SK-N-SH treated with all-trans-retinoic acid at 6 μM for 48 hours (cell line): Measurements from ENCODE around the gene NUDT16.

Experiments
- ARNTL ChIP-seq: fragments of 450-650 bp; formaldehyde crosslinking; IDR thresholded peaks from 2 replicates; pipeline ENCODE4 v1.5.0; 2020; ENCODE audit warnings: low read depth, mild to moderate bottlenecking, moderate library complexity, borderline replicate concordance
- CREB5 ChIP-seq: fragments of 250-450 bp; sonication (Bioruptor Pico); IDR thresholded peaks from 2 replicates; pipeline ENCODE4 v1.5.1; 2020; ENCODE audit warnings: low read depth, mild to moderate bottlenecking, moderate library complexity
- CSDC2 ChIP-seq: fragments of 250-450 bp; sonication (Bioruptor Pico); IDR thresholded peaks from 2 replicates; pipeline ENCODE4 v1.5.0; 2020; ENCODE audit warnings: mild to moderate bottlenecking, moderate library complexity
- ESRRG ChIP-seq: fragments of 250-450 bp; sonication (Bioruptor Pico); IDR thresholded peaks from 2 replicates; pipeline ENCODE4 v1.6.1; 2021; ENCODE audit warnings: mild to moderate bottlenecking
- OSR1 ChIP-seq: fragments of 250-450 bp; sonication (Bioruptor Pico); IDR thresholded peaks from 2 replicates; pipeline ENCODE4 v1.8.0; 2022; ENCODE audit warnings: moderate library complexity, mild to moderate bottlenecking, inconsistent platforms
- PATZ1 ChIP-seq: fragments of 250-450 bp; sonication (Bioruptor Pico); IDR thresholded peaks from 2 replicates; pipeline ENCODE4 v1.8.0; 2020; ENCODE audit warnings: mild to moderate bottlenecking, moderate library complexity, borderline replicate concordance
- PPARA ChIP-seq: fragments of 250-450 bp; sonication (Bioruptor Pico); IDR thresholded peaks from 2 replicates; pipeline ENCODE4 v1.5.0; 2020; ENCODE audit warnings: mild to moderate bottlenecking, borderline replicate concordance
- RARB ChIP-seq: fragments of 250-450 bp; sonication (Bioruptor Pico); IDR thresholded peaks from 2 replicates; pipeline ENCODE4 v1.8.0; 2021; ENCODE audit warnings: mild to moderate bottlenecking, moderate library complexity
- TCF4 ChIP-seq: fragments of 250-450 bp; sonication (Bioruptor Pico); IDR thresholded peaks from 2 replicates; pipeline ENCODE4 v1.8.0; 2021; ENCODE audit warnings: mild to moderate bottlenecking, moderate library complexity, borderline replicate concordance
- TOX ChIP-seq: fragments of 250-450 bp; sonication (Bioruptor Pico); IDR thresholded peaks from 2 replicates; pipeline ENCODE4 v1.8.0; 2021; ENCODE audit warnings: mild to moderate bottlenecking, moderate library complexity, borderline replicate concordance
- TSHZ2 ChIP-seq: fragments of 250-450 bp; sonication (Bioruptor Pico); IDR thresholded peaks from 2 replicates; pipeline ENCODE4 v1.5.0; 2020; ENCODE audit warnings: mild to moderate bottlenecking, moderate library complexity
- ZFP30 ChIP-seq: fragments of 450-650 bp; formaldehyde crosslinking; IDR thresholded peaks from 2 replicates; pipeline ENCODE4 v1.5.0; 2022; ENCODE audit warnings: mild to moderate bottlenecking, moderate library complexity
- ZNF565 ChIP-seq: fragments of 450-650 bp; formaldehyde crosslinking; conservative IDR thresholded peaks from 2 replicates; pipeline ENCODE4 v1.5.0; 2020; ENCODE audit warnings: low read depth, mild to moderate bottlenecking, moderate library complexity
- ZNF8 ChIP-seq: fragments of 450-650 bp; formaldehyde crosslinking; IDR thresholded peaks from 2 replicates; pipeline ENCODE4 v1.5.0; 2020; ENCODE audit warnings: mild to moderate bottlenecking, moderate library complexity

GRCh38 chr3:131401978-131402377, 20.4 kb downstream of the NUDT16 start:
- TF ChIP-seq CREB5, result no peak
- TF ChIP-seq TOX (CRISPR knock-in tag), result no peak
- no peak for TF ChIP-seq TSHZ2 (CRISPR knock-in tag)
- no peak for TF ChIP-seq ZNF8 (CRISPR knock-in tag)
- no peak for TF ChIP-seq PPARA (CRISPR knock-in tag)
- no peak for TF ChIP-seq ZFP30
- TF ChIP-seq PATZ1 (CRISPR knock-in tag), result no peak
- TF ChIP-seq OSR1 (CRISPR knock-in tag), result no peak
- TF ChIP-seq ESRRG, result no peak
- TF ChIP-seq ARNTL, result no peak
- TF ChIP-seq TCF4 (CRISPR knock-in tag), result no peak
- no peak for TF ChIP-seq RARB (CRISPR knock-in tag)
- no peak for TF ChIP-seq CSDC2 (CRISPR knock-in tag)
- TF ChIP-seq ZNF565 (CRISPR knock-in tag), result no peak
